Measurements from ENCODE around the gene PHPT1.

Gene PHPT1

DNA sequence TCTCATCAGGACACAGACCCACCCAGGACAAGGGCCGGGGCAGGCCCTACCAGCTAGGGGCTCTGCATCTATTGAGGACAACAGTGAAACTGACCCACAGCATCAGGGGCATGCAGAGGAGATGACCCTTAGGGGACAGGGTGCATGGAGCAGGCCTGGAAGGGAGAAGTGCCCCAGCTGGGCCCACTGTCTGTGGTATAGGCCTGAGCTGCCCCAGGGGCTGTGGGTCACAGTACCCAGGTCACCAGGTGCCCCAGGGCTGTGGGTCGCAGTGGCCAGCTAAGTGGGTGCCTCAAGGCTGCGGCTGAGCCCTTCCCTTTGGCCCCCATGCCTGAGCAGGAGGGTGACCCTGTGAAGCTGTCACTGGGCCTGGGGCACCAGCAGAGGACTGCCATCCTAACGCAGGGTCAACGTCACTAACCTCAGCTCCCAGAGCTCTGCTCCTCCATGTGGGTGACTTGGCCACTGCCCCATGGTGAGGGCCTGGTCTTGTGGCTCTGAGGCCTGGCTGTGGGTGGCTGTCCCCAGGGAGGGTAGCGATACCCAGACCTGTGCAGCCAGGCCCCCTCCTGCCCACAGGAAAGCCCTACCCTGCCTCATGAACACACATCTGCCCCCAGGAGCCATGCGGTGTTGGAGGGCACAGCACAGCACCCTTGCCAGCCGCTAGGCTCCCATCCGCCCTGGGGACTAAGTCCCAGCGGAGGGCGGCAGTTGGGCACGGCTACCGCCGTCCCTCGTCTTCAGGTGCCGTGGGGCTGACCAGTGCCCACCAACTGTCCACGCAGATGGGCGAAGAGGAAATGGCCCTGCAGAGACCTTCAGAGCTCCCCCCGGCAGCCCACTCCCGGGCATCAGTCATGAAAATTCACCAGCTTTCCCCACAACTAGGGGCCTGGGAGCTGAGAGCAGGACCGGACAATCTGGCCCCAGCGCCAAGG lies 12.0 kb downstream of the PHPT1 start:
- Histone ChIP-seq H3K9me3 (ENCODE audit: severe bottlenecking) (no peaks in the 10 kb centered on the region), H3K27ac (ENCODE audit: poor library complexity, severe bottlenecking) (no peak overlapping the region), H3K4me1 (ENCODE audit: insufficient read depth, poor library complexity, severe bottlenecking) (no peaks in the 10 kb centered on the region), H3K4me3 (ENCODE audit: severe bottlenecking) (no peak overlapping the region), H3K36me3 (ENCODE audit: low read depth) (peaks cover 34% of the 10 kb centered on the region), H3K27me3 (ENCODE audit: insufficient read depth, poor library complexity, severe bottlenecking) (no peaks in the 10 kb centered on the region)
- no peak for TF ChIP-seq CTCF (IDR thresholded peaks at IDR 0.05; ENCODE audit: poor library complexity, severe bottlenecking)
- DNase-seq (ENCODE audit: low spot score) (no peak), ATAC-seq (ENCODE audit: low read depth) (no peak)

DNA sequence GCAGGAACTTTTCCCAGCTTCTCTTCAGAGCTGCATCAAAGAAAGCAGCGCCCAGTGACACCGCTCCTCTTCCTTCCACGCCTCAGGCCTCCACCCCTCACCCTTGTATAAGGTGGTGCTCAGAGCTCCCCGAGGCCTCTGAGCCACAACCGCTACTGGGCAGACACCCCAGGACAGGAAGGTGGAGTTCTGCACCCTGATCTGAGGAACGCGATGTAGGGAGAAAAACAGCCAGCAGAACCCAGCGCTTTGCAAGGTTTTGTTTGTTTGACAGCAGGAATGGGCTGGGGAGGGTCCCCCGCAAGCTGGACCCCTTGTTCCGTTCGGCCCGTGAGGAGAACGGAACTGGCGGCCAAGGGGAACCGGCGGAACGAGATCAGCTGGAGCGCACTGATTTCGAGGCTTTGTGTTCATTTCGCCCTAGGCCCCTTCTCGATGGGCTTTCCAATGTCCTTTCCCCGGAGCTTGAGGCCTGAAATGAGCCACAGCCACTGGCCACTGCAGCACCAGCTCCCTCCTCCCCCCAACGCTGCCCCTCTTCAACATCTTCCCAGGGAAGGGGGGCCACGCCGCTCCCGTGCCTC lies 12.8 kb downstream of the PHPT1 start:
- Histone ChIP-seq H3K27me3 (ENCODE audit: insufficient read depth, poor library complexity, severe bottlenecking) (no peaks in the 10 kb centered on the region), H3K9me3 (ENCODE audit: severe bottlenecking) (peaks cover 2% of the 10 kb centered on the region), H3K4me3 (ENCODE audit: severe bottlenecking) (no peak overlapping the region), H3K4me1 (ENCODE audit: insufficient read depth, poor library complexity, severe bottlenecking) (peaks cover 2% of the 10 kb centered on the region), H3K36me3 (ENCODE audit: low read depth) (peaks cover 34% of the 10 kb centered on the region), H3K27ac (ENCODE audit: poor library complexity, severe bottlenecking) (no peak overlapping the region)
- TF ChIP-seq CTCF (IDR thresholded peaks at IDR 0.05; ENCODE audit: poor library complexity, severe bottlenecking) = no peak
- DNase-seq (ENCODE audit: low spot score) (no peak), ATAC-seq (ENCODE audit: low read depth) (no peak)

- H3K4me3 ChIP-seq (ENCODE audit: severe bottlenecking) = no peak overlapping the region
- no peak overlapping the region for H3K27ac ChIP-seq (ENCODE audit: poor library complexity, severe bottlenecking)
- H3K9me3 ChIP-seq (ENCODE audit: severe bottlenecking) = peaks cover 3% of the 10 kb centered on the region
- TF ChIP-seq CTCF (IDR thresholded peaks at IDR 0.05; ENCODE audit: poor library complexity, severe bottlenecking) = no peak
- peaks cover 34% of the 10 kb centered on the region for H3K36me3 ChIP-seq (ENCODE audit: low read depth)
- ATAC-seq (ENCODE audit: low read depth) = no peak
- peaks cover 3% of the 10 kb centered on the region for H3K4me1 ChIP-seq (ENCODE audit: insufficient read depth, poor library complexity, severe bottlenecking)
- H3K27me3 ChIP-seq (ENCODE audit: insufficient read depth, poor library complexity, severe bottlenecking) = no peaks in the 10 kb centered on the region
- no peak for DNase-seq (ENCODE audit: low spot score)
These were observed 13.8 kb downstream of the PHPT1 start for GRCh38 chr9:136862849-136863622.

DNA sequence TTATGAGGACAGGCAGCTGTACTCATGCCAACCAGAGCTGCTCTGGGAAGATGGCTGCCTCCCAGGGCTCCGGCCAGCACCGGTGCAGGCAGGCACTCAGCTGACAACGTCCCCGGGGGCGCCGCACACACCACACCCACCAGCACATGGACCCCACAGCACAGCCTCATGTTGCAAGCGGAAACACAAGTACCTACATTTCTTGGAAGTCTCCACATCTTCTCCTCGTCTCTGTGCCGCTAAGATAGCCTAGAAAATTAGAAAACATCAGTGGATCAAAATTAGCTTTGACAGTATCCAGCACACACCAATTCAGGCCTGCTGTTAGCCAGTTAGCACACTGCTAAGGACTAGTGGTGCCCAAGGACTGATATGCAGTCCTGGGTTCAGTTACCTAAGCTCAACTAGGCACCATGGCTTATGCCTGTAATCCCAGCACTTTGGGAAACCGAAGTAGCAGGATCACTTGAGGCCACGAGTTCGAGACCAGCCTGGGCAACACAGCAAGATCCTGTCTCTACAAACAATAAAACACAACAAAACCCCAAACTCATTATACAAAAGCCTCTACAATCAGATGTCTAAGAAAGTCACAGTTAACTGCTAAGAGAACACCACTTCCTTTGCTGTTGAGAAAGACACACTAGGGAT lies 14.5 kb downstream of the PHPT1 start:
- Histone ChIP-seq H3K4me3 (ENCODE audit: severe bottlenecking) (no peak overlapping the region), H3K27me3 (ENCODE audit: insufficient read depth, poor library complexity, severe bottlenecking) (no peaks in the 10 kb centered on the region), H3K27ac (ENCODE audit: poor library complexity, severe bottlenecking) (no peak overlapping the region), H3K9me3 (ENCODE audit: severe bottlenecking) (peaks cover 3% of the 10 kb centered on the region), H3K36me3 (ENCODE audit: low read depth) (peaks cover 34% of the 10 kb centered on the region), H3K4me1 (ENCODE audit: insufficient read depth, poor library complexity, severe bottlenecking) (peaks cover 3% of the 10 kb centered on the region)
- ATAC-seq (ENCODE audit: low read depth) (no peak), DNase-seq (ENCODE audit: low spot score) (no peak)
- TF ChIP-seq CTCF (IDR thresholded peaks at IDR 0.05; ENCODE audit: poor library complexity, severe bottlenecking) = no peak
